ENCODE measurements around the gene PPP4C.

- TF ChIP-seq CTCF (IDR thresholded peaks at IDR 0.05; ENCODE audit: low read depth, low read length, poor library complexity, severe bottlenecking) (no peak), EZH2phosphoT487 (IDR thresholded peaks at IDR 0.05; ENCODE audit: borderline replicate concordance, low read length) (no peak)
Measured at GRCh38 chr16:30090610-30091331, 15.0 kb downstream of the PPP4C start.

Data from DOHH2 (cell line).